HPDE6-E6E7 (cell line): Measurements from ENCODE around the gene MORN5.

Experiments used
- DNase-seq: peaks from one replicate; pipeline ENCODE4 v3.0.0; 2011; ENCODE audit warnings: missing footprints; ENCODE audit errors: extremely low spot score

MORN5 gene

DNA sequence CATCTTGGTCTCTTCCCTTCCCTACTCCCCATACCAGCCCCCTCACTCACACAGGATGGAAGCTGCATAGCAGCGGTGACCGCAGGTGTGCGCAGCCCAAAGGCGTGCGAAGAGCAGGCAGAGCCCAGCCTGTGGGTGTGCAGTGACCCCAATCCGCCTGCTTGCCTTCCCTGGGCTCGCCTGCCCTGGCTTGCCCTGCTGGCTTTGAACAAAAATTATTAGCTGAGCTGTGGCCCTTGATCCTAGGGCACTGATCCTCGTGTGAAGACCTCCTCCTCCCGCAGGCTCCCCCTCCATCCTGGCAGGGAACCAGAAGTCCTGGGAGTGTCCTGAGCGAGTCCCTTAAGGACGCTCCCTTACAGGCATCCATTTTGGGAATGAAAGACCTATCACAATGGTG, 31.9 kb downstream of the MORN5 start:
- no peak for DNase-seq

DNA sequence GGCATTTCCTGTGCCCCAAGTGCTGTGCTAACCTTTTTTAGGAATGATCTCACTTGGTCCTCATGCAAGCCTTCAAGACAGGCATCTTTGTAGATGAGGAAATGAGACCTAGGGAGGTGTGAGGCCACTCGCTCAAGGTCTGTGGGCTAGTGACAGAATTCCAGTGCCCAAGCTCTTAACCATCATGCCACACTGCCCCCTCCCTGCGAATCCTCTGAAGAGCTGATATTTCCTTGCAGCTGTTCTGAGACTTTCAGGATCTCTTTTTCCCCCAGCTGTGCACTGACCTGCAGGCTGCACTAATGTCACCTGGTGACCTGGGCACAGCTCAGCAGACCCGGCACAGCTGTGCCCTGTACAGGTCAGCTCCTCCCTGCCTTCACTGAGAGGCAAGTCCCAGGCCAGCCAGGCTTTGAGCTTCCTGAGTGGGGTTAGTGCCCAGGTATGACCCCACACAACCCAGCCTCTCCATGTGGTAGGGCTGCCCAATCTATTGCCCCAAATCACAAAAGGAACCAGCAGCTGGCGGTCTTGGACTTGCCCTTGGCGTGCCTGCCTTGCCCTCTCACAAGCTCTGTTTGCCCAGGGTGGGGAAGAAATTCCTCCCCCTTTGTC, 32.7 kb downstream of the MORN5 start:
- DNase-seq, result no peak

DNA sequence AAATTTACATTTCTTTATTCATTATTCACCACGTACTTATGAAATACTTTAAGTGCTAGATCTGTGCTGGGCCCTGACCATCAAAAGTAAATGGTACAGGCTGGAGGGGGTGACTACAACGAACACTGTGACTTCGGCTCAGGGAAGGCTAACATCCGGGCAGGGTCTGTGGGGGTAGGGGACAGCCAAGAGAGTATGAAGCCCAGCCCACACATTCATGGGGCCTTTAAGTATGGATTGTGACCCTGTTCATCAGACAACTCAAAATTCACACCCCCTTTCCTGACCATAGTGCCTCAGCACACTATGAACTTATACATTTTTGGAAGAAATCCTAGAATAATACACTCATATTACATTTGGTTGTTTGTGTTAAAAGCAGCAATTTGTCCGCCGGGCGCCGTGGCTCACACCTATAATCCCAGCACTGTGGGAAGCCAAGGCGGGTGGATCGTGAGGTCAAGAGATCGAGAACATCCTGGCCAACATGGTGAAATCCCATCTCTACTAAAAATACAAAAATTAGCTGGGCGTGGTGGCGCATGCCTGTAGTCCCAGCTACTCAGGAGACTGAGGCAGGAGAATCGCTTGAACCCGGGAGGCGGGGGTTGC, 33.3 kb downstream of the MORN5 start:
- DNase-seq, result no peak

DNA sequence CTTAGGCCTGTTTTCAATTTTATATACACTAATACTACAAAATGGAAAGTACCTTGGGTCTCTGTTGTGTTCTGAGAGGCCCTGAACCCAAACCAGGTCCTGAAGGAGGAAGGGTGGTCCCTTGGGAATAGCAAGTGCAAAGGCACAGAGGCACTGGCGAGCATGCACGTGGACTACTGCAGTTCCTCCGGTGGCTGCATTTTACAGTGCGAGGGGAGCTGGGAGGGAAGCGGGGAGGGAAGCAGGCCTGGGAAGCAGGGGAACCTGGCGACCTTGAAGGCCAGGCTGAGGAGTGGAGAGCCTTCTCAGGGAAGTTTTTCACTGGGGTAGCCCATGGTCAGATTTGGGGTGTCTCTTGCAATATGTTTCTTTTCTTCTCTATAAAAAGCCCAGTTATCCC, 33.9 kb downstream of the MORN5 start:
- no peak for DNase-seq

DNA sequence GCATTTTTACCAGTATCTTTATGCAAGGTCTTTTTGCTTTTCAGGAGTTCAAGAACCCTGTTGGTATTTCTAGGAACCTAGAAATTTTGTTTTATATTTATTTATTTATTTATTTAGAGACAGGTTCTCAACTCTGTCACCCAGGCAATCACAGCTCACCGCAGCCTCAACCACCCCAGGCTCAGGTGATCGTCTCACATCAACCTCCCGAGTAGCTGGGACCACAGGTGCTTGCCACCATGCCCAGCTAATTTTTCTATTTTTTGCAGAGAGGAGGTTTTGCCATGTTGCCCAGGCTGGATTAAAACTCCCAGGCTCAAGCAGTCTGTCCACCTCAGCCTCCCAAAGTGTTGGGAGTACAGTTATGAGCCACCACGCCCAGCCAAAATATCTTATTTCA, 36.2 kb downstream of the MORN5 start:
- DNase-seq, result no peak

DNA sequence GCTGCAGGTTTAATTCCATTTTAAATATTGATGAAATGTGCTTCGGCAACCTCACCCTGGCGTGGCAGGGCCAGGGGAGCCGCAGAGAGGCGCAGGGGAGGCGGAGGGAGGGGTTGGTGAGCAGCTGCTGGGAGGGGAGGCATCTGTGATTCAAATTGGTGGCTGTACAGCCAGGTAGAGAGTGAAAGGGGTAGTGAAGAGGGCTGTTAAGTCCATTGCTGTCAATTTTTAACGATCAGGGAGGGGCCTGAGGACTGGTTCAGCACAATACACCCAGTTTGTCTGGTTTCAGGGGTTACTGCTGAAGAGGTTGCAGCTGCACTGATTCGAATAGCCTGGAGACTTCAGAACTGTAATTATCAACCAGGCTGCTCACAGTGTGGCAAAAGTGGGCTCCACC, 37.7 kb downstream of the MORN5 start:
- DNase-seq, result no peak

DNA sequence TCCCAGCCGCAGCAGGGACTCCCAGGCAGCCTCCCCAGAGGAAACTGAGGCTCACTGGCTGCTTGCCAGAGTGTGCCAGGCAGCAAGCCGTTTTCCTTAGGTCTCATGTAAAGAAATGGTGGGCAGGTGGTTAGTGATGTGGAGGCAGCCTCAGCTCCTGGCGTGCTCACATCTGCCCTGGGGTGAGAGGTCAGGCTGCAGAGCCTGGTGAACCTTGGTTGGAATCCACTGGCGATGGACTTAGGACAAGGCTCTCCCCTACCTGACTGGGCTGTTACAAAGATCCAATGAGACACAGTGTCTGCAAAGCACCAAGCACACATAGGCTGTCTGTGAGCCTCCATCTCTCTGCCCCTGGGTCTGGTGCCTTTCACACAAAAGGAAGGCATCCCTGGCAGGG, 38.2 kb downstream of the MORN5 start:
- no peak for DNase-seq

DNA sequence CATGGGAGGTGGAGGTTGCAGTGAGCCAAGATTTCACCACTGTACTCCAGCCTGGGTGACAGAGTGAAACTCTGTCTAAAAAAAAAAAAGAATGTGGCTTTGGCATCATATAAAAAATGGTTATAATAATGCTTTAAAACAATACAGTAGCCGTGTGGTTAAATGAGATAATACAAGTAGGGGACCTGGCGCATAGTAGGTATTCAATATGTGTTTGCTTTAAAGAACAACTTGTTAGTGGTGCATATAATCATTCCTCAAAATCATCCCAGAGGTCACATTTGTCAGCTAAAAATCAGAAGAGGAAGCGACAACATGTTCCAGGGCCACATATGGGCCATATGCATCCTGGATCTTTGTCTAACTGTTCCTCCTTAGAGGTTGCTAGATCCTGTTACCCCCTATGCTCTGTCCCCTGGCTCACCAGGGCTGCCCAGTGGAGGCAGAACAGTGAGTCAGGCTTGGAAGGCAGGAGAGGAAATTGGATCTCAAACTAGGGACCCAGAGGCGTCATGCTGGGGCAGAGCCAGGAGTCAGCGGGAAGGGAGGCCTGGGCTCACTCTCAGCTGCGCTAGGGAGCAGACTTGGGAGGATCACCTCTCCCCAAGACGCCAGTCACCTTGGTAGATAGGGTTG, 41.4 kb downstream of the MORN5 start:
- no peak for DNase-seq

DNA sequence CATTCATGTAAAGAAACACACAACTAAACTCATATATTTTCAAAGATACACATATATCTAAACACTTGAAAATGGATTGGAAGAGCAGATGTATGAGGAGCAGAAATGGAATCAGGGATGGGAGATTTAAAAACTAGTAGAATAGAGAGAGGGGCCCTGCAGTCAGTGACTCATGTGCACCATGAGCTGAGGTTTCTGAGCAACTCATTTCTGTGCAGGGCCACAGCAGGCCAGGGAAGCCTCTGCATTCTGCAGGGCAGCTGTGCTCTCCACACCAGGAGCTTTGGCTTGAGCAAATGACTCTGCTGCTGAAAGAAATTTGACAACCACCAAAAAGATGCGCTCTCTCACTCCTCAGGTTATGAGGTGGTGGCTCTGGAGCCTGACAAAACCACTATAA, 41.9 kb downstream of the MORN5 start:
- no peak for DNase-seq

DNA sequence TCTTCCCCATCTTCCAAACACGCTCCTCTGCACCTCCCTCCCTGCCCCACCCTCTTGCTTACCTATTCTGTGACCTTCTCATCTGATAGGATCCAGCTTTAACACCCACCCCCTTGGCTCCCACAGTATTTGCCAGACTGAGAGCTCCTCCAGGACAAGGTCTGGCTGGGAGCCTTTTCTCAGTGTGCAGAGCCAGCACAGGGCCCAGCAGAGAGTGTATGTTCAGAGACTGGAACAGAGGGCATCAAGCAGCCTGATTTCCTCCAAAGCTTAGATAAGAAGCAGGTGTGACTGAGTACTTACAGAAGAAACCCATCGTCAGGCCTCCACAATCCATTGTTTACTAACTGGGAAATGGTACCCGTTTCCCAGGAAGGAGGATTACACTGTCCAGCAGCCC, 42.4 kb downstream of the MORN5 start:
- no peak for DNase-seq

DNA sequence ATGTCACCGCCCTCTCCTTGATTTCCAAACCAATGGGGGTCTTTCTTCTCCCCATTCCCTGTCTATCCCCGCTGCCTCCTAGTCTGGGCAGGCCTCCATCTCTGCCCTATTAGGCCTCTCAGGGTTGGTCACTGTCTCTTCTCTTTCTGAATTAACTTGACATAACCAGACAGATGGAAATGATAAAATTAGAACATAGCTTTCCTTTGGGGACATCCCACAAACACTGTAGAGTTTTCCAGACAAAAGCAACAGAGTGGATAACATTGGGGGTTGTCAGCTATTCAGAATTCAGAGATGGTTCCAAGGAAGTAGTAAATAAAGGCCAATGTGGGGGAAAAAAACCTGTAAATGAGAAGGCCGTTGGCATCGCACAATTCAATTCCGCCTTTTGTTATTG, 44.3 kb downstream of the MORN5 start:
- DNase-seq, result no peak

DNA sequence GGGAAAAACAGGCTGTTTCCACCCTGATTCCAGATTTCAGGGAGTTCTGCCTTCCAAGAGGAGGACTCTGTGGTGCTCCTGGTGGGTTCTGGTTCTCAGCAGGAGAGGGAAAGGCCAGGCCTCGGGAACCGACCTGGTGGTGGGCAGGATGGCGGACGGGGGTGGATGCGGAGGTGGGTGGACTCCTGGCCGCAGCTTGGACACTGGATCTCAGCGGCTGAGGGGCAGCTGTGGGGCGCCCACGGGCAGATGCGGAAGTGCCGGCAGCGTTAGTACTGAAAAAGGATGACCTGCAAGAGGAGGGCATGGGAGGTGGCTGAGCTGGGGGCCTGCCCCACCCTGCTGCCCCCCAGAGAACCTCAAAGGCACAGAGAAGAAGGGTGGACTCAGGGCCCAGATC, 44.8 kb downstream of the MORN5 start:
- DNase-seq, result no peak

DNA sequence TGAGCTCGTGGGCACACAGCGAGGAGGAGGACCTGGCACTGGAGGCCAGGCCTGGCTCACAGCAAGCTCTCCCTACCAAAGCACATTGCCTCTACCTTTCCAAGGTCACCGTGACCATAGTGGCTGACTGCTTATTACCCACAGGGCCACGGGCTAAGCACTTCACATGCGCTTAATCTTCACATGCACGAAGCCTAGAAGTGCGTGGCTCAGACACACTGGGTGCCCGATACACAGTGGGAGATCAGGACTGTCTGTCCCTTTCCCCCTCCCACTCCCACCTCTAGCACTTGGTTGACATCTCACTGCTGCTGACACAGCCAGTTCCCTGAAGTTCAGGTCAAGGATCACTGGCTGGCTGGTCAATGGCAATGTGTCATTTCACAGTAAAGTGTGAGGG, 45.5 kb downstream of the MORN5 start:
- no peak for DNase-seq

DNA sequence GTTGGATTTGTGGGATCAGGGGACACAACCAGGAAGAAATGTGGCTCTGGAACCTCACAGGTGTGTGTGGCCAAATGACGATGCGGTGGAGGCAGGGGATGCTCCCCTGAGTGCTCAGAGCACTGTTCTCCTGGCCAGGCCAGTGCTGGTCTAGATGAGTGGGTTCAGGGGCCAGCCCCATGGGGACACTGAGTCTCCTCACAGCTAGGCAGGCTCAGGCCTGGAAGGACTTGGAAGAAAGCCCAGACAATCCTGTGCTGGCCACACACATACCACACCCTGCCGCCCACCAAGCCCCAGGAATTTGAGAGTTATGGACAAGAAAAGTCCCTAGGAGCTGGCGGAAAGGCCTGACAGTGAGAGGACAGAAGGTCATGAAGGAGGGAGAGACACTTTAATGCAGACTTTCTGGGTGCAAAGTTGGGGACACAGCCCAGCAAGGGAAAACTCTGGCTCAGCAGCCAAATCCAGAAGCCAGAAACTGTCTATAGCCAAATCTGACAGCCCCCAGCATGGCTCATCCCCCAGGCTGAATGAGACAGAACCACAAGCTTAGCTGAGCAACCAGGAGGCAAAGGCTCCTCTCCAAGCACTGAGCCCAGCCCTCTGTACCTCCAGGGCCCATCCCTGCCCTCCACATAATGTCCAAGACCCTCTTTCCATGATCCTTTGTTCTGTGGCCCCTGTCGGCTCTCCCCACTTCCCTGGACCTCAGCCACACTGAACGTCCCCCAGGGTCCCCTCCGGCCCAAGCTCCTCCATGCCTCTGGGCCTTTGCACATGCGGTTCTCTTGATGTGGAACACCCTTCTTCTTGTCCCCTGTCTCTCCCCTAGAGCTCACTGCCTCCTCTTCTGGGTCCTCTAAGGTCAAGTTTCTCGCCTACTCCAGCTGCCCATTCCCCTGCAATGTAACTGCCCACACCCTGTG, 46.7 kb downstream of the MORN5 start:
- no peak for DNase-seq

DNA sequence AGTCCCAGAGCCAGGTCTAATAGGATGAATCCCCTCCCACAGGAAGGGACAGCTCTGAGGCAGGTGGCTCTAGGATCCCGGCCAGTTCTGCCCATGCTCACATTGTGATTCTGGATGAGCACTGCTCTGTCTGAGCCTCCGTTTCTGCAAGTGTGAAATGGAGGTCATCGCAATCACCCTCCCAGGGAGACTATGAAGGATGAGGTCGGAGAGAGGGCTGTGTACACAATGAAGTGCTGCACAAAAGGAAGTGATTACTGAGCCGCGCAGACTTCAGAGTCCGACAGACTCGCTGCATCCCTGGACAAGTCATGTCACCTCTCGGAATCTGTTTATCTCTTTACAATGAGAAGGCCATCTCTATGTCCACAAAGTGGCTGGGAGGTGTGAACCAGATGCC, 47.4 kb downstream of the MORN5 start:
- no peak for DNase-seq

DNA sequence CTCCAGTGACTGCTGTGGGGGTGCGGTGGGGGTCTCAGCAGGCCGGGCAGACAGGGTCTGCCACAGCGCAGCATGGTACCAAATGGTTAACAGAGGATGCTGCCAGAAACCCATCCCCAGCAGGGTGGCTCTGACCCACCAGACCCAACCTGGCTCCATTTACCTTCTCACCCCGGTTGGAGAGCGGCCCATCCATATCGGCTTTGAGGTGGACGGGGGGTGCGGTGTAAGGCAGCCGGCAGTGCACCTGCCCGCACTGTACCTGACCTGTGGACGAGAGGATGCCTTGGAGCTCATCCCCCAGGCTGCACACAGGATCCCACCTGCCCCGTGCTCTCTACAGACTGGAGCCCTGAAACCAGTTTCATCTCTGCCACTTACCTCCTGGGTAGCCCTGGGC, 49.7 kb downstream of the MORN5 start:
- DNase-seq, result no peak

DNA sequence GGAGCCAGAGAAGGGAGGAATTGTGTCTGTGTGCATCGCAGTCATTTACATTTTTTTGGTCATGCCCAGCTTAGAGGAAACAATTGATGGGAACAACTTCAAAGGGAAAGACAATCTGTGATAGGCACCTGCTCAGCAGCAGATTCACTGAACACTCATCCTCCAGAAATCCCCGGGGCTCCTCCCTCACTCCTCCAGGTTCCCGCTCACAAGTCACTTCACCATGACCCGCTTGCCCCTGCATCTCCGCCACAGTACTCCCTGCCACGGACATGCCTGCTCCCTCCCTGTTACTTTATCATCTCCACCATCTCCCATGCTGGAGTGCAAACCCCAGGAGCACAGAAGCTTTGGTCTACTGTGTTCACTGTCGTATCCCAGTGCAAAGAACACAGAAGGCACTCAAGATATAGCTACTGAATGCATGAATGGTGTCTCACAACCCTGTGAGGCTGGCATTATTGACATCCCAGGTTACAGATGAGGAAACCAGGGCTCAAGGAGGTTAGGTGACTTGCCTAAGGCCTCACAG, 52.8 kb downstream of the MORN5 start:
- DNase-seq, result no peak

DNA sequence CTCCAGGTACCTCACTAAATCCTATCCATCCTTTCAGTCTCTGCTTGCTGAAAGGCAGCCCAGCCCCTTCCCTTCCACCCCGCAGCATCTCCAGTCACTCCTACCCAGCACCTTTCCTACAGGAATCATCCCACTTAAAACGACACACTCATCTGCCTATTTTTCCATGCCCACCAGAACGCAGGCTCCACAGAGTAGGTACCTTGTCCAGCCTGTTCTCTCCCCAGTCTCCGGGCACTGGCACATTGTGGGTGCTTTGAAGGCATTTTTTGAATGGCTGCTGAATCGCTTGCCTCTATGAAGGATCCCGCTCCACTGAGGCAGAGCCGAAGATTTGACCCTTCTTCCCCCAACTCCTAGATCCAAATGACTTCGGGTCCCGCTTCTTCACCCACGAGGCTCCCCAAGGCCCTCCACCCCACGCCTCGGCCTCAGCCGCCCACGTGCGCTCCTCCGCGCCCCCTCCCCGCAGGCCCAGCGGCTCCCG, 53.4 kb downstream of the MORN5 start:
- DNase-seq, result no peak

DNA sequence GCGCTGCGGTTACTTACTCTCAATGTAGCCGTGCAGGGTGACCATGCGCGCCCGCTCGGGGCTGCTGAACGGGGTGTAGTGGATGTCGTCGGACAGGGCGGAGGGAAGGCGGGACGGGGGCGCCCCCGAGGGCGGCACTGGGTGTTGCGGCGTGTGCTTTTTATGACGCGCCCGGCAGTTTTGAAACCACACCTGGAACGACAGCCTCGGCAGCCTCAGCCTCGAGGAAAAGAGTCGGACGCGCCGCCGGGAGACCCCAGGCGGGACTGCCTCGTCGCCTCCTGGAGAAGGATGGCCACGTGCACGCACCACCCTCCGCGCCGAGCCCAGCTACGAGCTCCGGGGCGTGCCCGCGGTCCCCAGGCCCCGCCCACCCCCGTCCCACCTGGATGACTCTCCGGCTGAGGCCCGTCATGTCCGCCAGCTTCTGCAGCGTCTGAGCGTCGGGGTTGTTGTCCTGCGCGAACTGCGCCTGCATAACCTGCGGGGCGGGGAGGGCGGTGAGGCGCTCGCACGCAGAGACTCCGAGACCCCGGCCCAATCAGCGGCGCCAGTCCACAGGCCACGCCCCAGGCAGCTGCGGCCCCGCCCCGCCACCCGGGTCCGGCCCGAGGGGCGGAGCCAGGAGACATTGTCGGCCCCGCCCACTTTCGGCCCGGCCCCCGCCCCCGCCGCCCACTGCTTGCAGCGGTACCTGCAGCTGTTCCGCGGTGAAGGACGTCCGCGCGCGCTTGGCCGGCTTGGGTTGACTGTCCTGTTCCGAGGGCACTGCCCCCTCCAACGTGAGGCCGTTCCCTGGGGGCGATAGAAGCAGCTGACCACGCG, 54.1 kb downstream of the MORN5 start:
- DNase-seq, result peak; percentile 98

DNA sequence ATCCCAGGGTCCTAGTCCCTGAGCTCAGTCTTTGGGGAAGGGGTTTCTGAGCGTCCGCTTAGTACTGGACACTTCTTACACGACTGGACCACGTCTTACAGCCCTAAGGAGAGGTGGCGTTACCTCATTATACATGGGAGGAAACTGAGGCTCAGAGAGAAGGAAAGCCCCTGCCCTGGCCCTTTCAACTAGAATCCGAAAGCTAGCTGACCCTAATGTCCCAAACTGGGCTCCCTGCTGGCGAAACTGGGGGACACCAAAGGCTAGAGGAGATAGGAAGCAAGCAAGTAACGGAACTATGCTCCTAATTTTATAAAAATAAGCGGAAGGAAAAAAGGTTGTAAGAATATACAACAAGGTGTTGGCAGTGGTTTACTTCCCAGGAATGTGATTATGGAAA, 54.8 kb downstream of the MORN5 start:
- no peak for DNase-seq

DNA sequence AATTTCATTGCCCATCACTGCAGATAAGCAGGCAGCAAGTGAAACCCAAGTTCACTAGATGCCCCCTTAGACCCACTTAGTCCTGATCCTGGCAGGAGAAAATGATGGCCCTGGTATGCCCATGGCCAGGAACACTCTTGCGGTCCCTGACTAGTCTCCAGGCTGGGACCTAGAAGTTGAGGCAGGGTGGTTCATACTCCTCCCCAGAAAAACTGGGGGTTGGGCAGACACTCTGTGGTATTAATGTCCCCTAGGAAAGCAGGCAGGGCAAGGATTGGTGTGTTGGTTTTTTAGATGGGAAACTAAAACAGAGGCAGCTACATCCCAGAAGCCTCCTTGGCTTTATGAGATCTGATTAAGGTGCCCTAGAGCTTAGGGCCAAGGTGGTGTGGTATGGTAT, 56.0 kb downstream of the MORN5 start:
- no peak for DNase-seq
